Neural crest cell (in vitro differentiated cells): ENCODE results near the gene GNA12. TPM values are rescaled to one million over a fixed set of nuclear protein-coding genes. Genes with fewer than 3 reads are reported as not detected.
"Not testable (repeated sequence)": the region's sequence is repeated elsewhere in the genome, so short reads cannot be mapped to it uniquely, and the experiment has no call there.

Source experiments
- DNase-seq: peaks from one replicate; pipeline ENCODE4 v3.0.0; 2021; ENCODE audit warnings: low read depth, mixed read lengths, low spot score
- H3K27ac Mint-ChIP-seq: one replicate; pipeline ENCODE4 v1.8.0; 2021; ENCODE audit warnings: mild to moderate bottlenecking, mixed read lengths; ENCODE audit not compliant: unreplicated experiment
- H3K27me3 Mint-ChIP-seq: 2 replicates; pipeline ENCODE4 v1.8.0; 2021; ENCODE audit warnings: low read depth, mild to moderate bottlenecking, mixed read lengths
- H3K36me3 Mint-ChIP-seq: 2 replicates; pipeline ENCODE4 v1.8.0; 2021; ENCODE audit warnings: low read depth, mild to moderate bottlenecking, mixed read lengths
- H3K4me1 Mint-ChIP-seq: 2 replicates; pipeline ENCODE4 v1.8.0; 2021; ENCODE audit warnings: mixed read lengths
- H3K4me3 Mint-ChIP-seq: one replicate; pipeline ENCODE4 v1.8.0; 2021; ENCODE audit warnings: mild to moderate bottlenecking, mixed read lengths
- H3K9me3 Mint-ChIP-seq: 2 replicates; pipeline ENCODE4 v1.8.0; 2021; ENCODE audit warnings: mixed read lengths
- total RNA-seq: library from RNA; stranded (reverse); gene quantifications from 2 replicates; pipeline ENCODE4 v1.2.1, GENCODE V29; 2021
- TF ChIP-seq, protein P1 (sequence below): fragments of 200-600 bp; sonication (generic); conservative IDR thresholded peaks from 2 replicates; pipeline ENCODE4 v1.5.0; 2021; ENCODE audit warnings: antibody characterized with exemption, mild to moderate bottlenecking

The GNA12 gene
- total RNA-seq, 1 donor from 2014 or later = 63.5 TPM

DNA sequence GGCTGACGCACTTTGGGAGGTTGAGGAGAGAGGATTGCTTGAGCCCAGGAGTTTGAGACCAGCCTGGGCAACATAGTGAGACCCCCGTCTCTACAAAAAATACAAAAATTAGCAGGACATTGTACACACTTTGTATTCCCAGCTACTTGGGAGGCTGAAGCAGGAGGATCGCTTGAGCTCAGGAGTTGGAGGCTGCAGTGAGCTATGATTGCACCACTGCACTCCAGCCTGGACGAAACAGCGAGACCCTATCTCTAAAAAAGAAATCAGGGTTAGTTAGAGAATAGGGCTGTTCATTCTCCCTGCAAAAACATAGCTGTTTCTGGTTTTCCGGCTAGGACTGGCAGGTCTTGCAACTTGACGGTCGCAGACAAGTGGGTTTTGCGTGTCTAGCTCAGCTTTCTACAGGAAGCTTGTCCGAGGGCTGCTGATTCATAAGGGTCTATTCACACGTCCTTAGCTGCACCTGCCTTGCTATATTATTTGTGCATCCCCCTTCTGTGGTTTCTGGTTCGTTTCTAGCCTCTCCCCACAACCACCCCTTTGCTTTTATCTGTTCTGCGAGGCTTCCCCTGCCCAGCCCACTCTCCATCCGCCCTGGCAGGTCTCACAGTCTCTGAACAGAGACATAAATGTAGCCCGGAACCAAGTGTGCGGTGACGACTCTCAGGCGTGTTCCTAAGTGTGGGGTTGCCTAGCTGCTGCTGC lies 145.4 kb downstream of the GNA12 start:
- Mint-ChIP-seq H3K36me3 (no peaks in the 10 kb centered on the region), H3K4me3 (no peak overlapping the region), H3K4me1 (peaks cover 6% of the 10 kb centered on the region), H3K27ac (no peak overlapping the region), H3K27me3 (no peaks in the 10 kb centered on the region), H3K9me3 (no peaks in the 10 kb centered on the region)
- TF ChIP-seq, protein P1, sequence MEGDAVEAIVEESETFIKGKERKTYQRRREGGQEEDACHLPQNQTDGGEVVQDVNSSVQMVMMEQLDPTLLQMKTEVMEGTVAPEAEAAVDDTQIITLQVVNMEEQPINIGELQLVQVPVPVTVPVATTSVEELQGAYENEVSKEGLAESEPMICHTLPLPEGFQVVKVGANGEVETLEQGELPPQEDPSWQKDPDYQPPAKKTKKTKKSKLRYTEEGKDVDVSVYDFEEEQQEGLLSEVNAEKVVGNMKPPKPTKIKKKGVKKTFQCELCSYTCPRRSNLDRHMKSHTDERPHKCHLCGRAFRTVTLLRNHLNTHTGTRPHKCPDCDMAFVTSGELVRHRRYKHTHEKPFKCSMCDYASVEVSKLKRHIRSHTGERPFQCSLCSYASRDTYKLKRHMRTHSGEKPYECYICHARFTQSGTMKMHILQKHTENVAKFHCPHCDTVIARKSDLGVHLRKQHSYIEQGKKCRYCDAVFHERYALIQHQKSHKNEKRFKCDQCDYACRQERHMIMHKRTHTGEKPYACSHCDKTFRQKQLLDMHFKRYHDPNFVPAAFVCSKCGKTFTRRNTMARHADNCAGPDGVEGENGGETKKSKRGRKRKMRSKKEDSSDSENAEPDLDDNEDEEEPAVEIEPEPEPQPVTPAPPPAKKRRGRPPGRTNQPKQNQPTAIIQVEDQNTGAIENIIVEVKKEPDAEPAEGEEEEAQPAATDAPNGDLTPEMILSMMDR = no peak
- DNase-seq = no peak

DNA sequence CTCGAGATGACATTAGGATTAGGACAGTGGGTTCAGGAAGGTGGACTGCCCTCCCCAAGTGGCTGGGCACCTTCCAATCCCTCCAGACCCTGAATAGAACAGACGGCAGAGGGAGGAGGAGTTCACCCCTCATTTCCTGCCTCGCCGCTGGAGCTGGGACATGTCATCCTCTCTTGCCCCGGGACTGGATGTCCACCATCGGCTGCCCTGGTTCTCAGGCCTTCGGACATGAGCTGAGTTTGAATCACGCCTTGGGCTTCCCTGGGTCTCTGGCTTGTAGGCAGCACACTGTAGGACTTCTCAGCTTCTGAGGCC lies 150.0 kb downstream of the GNA12 start:
- H3K4me3 Mint-ChIP-seq, DNase-seq, H3K4me1 Mint-ChIP-seq, H3K9me3 Mint-ChIP-seq, H3K27ac Mint-ChIP-seq, H3K36me3 Mint-ChIP-seq: not testable (repeated sequence)
- H3K27me3 Mint-ChIP-seq = peaks cover 25% of the 10 kb centered on the region

DNA sequence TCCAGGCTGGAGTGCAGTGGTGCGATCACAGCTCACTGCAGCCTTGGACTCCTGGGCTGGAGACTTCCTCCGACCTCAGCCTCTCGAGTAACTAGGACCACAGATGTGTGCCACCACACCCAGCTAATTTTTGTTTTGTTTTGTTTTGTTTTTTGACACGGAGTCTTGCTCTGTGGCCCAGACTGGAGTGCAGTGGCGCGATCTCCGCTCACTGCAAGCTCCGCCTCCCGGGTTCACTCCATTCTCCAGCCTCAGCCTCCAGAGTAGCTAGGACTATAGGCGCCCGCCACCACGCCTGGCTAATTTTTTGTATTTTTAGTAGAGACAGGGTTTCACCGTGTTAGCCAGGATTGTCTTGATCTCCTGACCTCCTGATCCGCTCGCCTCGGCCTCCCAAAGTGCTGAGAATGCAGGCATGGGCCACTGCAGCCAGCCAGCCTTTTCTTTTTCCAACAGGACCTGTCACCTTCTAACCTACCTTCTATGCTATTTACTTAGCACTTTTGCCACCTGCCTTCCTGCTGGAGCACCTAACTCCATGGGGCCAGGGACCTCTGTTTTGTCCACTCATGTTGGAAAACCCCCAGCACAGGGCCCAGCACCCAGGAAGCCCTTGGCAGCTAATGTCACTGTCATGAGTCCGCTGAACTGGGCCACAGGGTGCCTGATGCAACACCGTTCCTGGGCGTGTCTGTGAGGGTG lies 150.5 kb downstream of the GNA12 start:
- H3K27me3 Mint-ChIP-seq = peaks cover 30% of the 10 kb centered on the region
- H3K9me3 Mint-ChIP-seq, H3K36me3 Mint-ChIP-seq, H3K27ac Mint-ChIP-seq, DNase-seq, H3K4me1 Mint-ChIP-seq, H3K4me3 Mint-ChIP-seq: not testable (repeated sequence)

DNA sequence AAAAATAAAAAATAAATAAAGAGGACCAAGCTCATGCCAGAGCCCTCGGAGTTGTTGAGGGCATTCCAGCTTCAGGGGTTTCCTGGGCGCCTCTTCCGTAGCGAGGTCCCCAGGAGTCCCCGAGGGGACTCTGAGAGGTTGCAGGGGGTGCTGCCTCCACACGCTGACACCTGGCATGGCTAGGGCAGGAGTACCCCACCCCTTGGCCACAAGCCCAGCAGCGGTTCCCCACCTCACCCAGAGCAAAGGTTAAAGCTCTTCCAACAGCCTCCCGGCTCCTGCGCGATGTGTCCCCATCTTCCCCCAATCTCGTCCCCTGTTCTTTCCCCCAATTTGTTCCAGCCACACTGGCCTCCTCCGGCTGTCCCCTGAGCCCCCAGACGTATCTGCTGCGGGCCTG lies 151.6 kb downstream of the GNA12 start:
- no peak for DNase-seq
- no peak overlapping the region for H3K4me3 Mint-ChIP-seq
- H3K27me3 Mint-ChIP-seq = peaks cover 35% of the 10 kb centered on the region
- no peaks in the 10 kb centered on the region for H3K9me3 Mint-ChIP-seq
- peaks cover 7% of the 10 kb centered on the region for H3K4me1 Mint-ChIP-seq
- TF ChIP-seq, protein P1 = no peak
- H3K27ac Mint-ChIP-seq = no peak overlapping the region
- H3K36me3 Mint-ChIP-seq = no peaks in the 10 kb centered on the region

DNA sequence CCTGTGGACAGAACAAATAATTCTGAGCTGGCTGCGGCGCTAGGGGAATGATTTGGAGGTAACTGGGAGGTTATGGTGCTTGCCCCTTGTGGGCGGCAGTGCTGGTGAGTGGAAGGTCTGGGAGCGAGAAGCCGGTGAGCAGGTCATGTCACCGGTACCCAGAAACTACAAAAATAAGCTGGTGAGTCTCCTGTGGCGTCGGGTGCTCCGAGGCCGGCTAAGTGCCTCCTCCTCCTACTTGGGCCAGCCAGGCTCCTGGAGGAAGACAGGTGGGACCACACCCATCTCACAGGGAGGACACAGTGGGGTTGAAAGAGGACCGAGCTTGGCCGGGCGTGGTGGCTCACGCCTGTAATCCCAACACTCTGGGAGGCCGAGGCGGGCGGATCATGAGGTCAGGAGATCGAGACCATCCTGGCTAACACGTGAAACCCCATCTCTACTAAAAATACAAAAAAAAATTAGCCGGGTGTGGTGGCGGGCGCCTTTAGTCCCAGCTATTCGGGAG lies 152.1 kb downstream of the GNA12 start:
- not testable (repeated sequence) for DNase-seq, H3K4me3 Mint-ChIP-seq, H3K9me3 Mint-ChIP-seq, H3K27ac Mint-ChIP-seq, H3K36me3 Mint-ChIP-seq, H3K4me1 Mint-ChIP-seq
- peaks cover 41% of the 10 kb centered on the region for H3K27me3 Mint-ChIP-seq

DNA sequence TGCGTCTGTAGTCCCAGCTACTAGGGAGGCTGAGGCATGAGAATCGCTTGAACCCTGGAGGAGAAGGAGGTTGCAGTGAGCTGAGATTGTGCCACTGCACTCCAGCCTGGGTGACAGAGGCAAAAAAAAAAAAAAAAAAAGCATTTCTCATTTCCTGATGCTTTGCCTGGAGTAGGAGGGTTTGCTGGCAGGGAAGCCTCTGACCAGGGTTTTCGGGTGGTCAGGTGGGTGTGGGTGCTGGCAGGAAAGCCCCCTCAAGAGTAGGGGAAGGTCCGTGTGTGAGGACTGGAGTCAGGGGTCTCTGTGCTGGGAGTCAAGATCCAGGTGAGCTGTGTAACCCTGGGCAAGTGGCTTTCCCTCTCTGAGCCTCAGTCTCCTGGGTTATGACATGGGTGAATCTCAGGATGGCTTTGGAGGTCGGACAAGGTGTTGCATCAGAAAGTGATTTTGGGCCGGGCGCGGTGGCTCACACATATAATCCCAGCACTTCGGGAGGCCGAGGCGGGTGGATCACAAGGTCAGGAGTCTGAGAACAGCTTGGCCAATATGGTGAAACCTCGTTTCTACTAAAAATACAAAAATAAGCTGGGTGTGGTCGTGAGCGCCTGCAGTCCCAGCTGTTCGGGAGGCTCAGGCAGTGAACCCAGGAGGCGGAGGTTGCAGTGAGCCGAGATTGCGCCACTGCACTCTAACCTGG lies 152.9 kb downstream of the GNA12 start:
- TF ChIP-seq, protein P1 = no peak
- no peak overlapping the region for H3K27ac Mint-ChIP-seq
- H3K4me3 Mint-ChIP-seq = no peak overlapping the region
- H3K27me3 Mint-ChIP-seq = peaks cover 48% of the 10 kb centered on the region
- H3K36me3 Mint-ChIP-seq = no peaks in the 10 kb centered on the region
- DNase-seq = no peak
- no peaks in the 10 kb centered on the region for H3K9me3 Mint-ChIP-seq
- peaks cover 7% of the 10 kb centered on the region for H3K4me1 Mint-ChIP-seq
